ENCODE data around the gene SLC9C1.

DNA sequence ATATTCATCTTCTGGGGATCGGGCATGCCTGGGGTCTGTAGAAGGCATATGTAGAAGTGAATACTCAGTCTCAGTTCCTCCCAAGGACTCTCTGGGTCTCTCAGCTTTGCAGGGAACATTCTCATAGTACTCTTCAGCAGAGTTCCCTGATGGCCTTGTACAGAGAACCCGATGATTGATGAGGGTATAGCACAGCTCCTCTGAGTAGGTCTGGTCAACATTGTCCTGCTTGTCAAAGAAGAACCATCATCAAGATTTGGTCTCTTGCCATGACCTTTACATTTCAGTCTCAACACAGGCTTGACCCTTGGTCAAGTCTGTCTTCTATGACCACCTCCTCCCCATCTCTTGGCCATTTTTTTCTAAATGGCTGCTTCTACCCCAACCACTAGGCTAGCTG is 170.5 kb downstream of the SLC9C1 start:
- TF ChIP-seq, protein P1, sequence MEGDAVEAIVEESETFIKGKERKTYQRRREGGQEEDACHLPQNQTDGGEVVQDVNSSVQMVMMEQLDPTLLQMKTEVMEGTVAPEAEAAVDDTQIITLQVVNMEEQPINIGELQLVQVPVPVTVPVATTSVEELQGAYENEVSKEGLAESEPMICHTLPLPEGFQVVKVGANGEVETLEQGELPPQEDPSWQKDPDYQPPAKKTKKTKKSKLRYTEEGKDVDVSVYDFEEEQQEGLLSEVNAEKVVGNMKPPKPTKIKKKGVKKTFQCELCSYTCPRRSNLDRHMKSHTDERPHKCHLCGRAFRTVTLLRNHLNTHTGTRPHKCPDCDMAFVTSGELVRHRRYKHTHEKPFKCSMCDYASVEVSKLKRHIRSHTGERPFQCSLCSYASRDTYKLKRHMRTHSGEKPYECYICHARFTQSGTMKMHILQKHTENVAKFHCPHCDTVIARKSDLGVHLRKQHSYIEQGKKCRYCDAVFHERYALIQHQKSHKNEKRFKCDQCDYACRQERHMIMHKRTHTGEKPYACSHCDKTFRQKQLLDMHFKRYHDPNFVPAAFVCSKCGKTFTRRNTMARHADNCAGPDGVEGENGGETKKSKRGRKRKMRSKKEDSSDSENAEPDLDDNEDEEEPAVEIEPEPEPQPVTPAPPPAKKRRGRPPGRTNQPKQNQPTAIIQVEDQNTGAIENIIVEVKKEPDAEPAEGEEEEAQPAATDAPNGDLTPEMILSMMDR (IDR thresholded peaks at IDR 0.05) = no peak
- no peak for TF ChIP-seq POLR2A (IDR thresholded peaks at IDR 0.05)
